VCaP (cell line): ENCODE data around the gene ABCC3.

Experiments used
- H3K27ac ChIP-seq: fragments of 450-650 bp; 2 replicates; pipeline ENCODE4 v1.5.1; 2017
- CTCF ChIP-seq: fragments of 450-650 bp; conservative IDR thresholded peaks from 2 replicates; pipeline ENCODE4 v1.5.1; 2017; ENCODE audit warnings: mild to moderate bottlenecking, moderate library complexity

ABCC3 gene

GRCh38 chr17:50681263-50682200, 46.9 kb downstream of the ABCC3 start:
- TF ChIP-seq CTCF = peak; percentile 77
- peak overlapping the region; percentile 31; the same call in 1 of the 2 replicates for H3K27ac ChIP-seq

- TF ChIP-seq CTCF = no peak
- peak overlapping the region; percentile 99; the same call in 1 of the 2 replicates for H3K27ac ChIP-seq
Observed at GRCh38 chr17:50682441-50682840, 47.8 kb downstream of the ABCC3 start.

DNA sequence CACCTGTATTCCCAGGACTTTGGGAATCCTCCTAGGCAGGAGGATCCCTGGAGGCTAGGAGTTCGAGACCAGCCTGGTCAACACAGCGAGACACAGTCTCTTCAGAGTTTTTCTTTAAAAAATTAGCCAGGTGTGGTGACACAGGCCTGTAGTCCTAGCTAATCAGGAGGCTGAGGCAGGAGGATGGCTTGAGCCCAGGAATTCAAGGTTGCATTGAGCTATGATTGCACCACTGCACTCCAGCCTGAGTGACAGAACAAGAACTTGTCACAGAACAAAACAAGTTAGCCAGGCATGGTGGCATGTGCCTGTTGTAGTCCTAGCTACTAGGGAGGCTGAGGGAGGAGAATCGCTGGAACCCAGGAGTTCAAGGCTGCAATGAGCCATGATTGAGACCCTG, 48.3 kb downstream of the ABCC3 start:
- TF ChIP-seq CTCF = no peak
- peak overlapping the region; percentile 99; the same call in 1 of the 2 replicates for H3K27ac ChIP-seq

- H3K27ac ChIP-seq = peak overlapping the region; percentile 99; the same call in 1 of the 2 replicates
- no peak for TF ChIP-seq CTCF
Observed at GRCh38 chr17:50683434-50684287, 49.0 kb downstream of the ABCC3 start.

- H3K27ac ChIP-seq = peak overlapping the region; percentile 99
- no peak for TF ChIP-seq CTCF
Observed at GRCh38 chr17:50684288-50684611, 49.6 kb downstream of the ABCC3 start.

DNA sequence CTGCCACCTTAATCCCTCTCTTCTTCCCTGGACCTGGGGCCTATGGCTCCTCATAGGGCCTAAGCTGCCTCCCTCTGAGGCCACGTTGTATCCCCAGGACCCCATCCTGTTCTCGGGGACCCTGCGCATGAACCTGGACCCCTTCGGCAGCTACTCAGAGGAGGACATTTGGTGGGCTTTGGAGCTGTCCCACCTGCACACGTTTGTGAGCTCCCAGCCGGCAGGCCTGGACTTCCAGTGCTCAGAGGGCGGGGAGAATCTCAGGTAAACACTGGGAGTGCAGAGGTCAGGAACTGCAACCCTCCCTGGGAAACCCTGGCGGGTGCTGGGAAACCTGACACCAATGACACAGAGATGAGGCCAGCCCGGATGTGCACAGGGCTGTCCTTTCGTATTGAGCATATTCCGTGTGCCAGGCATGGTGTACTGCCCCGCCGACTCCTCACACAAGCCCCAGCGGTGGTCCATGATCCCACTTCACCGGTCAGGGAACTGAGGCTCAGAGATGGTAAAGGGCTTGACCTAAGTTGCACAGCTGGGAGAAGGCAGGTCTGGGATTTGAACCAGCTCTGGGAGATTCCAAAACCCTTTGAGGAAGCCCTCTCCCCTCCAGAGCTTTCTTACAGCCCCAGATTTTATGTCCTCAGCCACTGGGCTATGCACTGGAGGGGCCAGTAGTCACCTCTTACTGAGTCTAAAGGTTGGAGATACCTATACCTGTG, 50.1 kb downstream of the ABCC3 start:
- peak overlapping the region; percentile 99 for H3K27ac ChIP-seq
- no peak for TF ChIP-seq CTCF

DNA sequence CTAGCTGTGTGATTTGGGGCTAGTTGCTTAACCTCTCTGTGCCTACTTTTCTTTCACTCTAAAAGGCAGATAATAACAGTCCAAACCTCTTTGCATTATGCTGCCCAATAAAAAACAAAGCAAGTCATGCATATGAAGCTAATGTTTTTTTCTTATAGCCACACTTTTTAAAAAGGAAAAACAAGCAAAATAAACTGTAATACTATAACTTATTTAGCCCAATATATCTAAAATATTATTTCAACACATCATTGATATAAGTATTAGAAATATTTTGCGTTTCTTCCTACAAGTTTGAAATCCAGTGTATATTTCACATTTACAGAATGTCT, 50.6 kb downstream of the ABCC3 start:
- TF ChIP-seq CTCF = no peak
- peak overlapping the region; percentile 99 for H3K27ac ChIP-seq
